Activated T-helper 1 cell treated with anti-CD3 and anti-CD28 coated beads, Interleukin-12 subunit alpha, Interleukin-12 subunit beta, Interleukin-2, Interleukin-4 antibody, amounts not matched to agents 30 ng/mL and 10 ng/mL and 1 ng/mL, durations not matched to agents 14 hours and 24 hours and 36 hours (primary cell): ENCODE data around the gene SPPL3. TPM values are rescaled to one million over a fixed set of nuclear protein-coding genes. Genes with fewer than 3 reads are reported as not detected.

Source experiments
- DNase-seq: peaks from one replicate; pipeline ENCODE4 v3.0.0; 2021; ENCODE audit warnings: low spot score
- H3K27ac Mint-ChIP-seq: one replicate; pipeline ENCODE4 v1.8.0; 2021; ENCODE audit warnings: mild to moderate bottlenecking, mixed read lengths
- H3K27me3 Mint-ChIP-seq: one replicate; pipeline ENCODE4 v1.8.0; 2022; ENCODE audit warnings: mild to moderate bottlenecking, moderate library complexity, mixed read lengths; ENCODE audit not compliant: insufficient read depth
- H3K36me3 Mint-ChIP-seq: one replicate; pipeline ENCODE4 v1.8.0; 2021; ENCODE audit warnings: low read depth, mixed read lengths
- H3K4me1 Mint-ChIP-seq: one replicate; pipeline ENCODE4 v1.8.0; 2021; ENCODE audit warnings: low read depth, mixed read lengths
- H3K4me3 Mint-ChIP-seq: one replicate; pipeline ENCODE4 v1.8.0; 2021; ENCODE audit warnings: mild to moderate bottlenecking, moderate library complexity, mixed read lengths
- H3K9me3 Mint-ChIP-seq: one replicate; pipeline ENCODE4 v1.8.0; 2021; ENCODE audit warnings: mixed read lengths
- intact Hi-C: fragments of 100-400 bp; cut with micrococcal nuclease; formaldehyde crosslinking; loops from one replicate; pipeline ENCODE4 v1.15.1; 2024
- total RNA-seq: library from RNA; stranded (reverse); gene quantifications from 2 replicates; pipeline ENCODE4 v1.2.3, GENCODE V29; 2022

SPPL3 gene
- total RNA-seq, 1 donor from 2014 or later, result 27.3 TPM

DNA sequence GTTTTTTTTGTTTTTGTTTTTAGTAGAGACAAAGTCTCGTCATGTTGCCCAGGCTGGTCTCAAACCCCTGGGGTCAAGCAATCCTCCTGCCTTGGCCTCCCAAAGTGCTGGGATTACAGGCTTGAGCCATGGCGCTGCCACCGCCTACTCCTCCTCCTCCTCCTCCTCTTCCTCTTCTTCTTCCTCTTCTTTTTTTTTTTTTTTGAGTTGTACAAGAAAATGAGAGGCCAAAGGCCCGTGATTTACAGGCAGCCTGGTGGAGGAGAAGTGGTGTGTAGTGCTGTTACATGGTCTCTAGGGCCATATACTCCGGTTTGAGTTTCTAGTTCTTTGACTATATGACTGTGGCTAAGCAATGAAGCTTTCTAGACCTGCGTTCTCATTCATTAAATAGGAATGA, 29.6 kb upstream of the SPPL3 start:
- intact Hi-C loops, result no loop called here
- H3K4me1 Mint-ChIP-seq, result no peaks in the 10 kb centered on the region
- DNase-seq, result no peak
- H3K36me3 Mint-ChIP-seq, result no peaks in the 10 kb centered on the region
- H3K27me3 Mint-ChIP-seq, result no peaks in the 10 kb centered on the region
- H3K27ac Mint-ChIP-seq, result no peak overlapping the region
- H3K9me3 Mint-ChIP-seq, result no peaks in the 10 kb centered on the region
- no peak overlapping the region for H3K4me3 Mint-ChIP-seq

DNA sequence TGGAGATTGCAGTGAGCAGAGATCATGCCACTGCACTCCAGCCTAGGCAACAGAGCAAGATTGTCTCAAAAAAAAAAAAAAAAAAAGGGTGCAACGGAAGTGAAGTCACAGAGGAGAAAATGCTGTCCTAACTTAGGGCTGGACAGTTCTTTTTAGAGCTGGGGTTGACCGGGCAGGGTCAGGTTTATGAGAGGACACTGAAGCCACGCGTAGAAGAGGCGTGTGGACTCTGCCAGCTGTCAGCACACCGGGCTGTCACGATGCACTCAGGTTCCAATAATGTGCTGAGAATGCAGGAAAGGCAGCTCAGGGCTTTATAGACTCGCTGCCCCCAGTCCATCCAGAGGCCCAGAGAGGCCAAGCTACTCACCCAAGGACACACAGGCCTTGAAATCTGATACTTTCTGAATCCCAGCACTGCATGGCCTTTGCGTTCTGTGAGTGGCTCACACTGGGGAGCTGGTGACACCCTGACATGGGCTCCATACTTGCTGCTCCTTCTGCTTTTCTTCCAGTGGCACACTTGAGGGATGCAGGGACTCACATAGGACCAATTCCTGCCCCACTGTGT, 28.9 kb upstream of the SPPL3 start:
- H3K27ac Mint-ChIP-seq, result no peak overlapping the region

DNA sequence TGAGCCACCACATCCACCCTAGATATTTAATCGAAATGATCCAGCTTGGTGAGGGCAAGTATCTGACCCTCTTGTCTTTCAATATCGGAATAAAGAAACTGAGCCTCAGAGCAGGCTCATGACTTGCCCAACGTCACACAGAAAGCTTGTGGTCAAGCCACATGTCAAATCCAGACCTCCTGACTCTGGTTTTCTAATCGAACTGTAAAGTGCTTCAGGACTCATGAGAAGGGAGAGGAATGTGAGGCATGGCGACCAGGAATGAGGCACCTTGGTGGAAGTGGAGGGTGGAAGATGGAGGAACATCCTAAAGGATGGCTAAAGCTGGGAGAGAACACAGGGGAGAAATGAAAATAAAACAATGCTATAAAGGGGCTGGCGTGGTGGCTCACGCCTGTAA, 27.9 kb upstream of the SPPL3 start:
- intact Hi-C loops, result no loop called here
- no peak for DNase-seq
- Mint-ChIP-seq H3K4me3 (no peak overlapping the region), H3K4me1 (no peaks in the 10 kb centered on the region), H3K36me3 (no peaks in the 10 kb centered on the region), H3K9me3 (no peaks in the 10 kb centered on the region), H3K27ac (no peak overlapping the region), H3K27me3 (no peaks in the 10 kb centered on the region)

More for the DNA sequence above, 28.9 kb upstream of the SPPL3 start:
- Mint-ChIP-seq H3K4me1 (no peaks in the 10 kb centered on the region), H3K4me3 (no peak overlapping the region), H3K27me3 (no peaks in the 10 kb centered on the region), H3K36me3 (no peaks in the 10 kb centered on the region), H3K9me3 (no peaks in the 10 kb centered on the region)
- no peak for DNase-seq
- intact Hi-C loops, result no loop called here

DNA sequence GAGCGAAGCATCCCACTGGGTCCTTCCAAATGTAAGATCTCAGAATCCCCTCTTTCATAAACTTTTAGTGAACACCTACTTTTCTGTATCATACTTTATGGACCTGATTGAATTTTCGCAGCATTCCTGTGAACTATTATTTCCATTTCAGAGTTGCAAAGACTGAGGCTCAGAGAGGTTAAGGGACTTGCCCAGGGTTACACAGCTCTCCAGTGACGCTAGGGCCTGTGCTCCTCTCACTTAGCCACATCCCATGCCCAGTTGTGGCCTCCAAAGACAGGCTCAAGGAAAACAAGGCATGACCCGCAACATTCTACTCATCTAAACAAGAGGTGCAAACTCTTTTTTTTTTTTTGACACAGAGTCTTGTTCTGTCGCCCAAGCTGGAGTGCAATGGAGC, 25.9 kb upstream of the SPPL3 start:
- H3K27ac Mint-ChIP-seq, result no peak overlapping the region
- H3K4me3 Mint-ChIP-seq, result no peak overlapping the region
- DNase-seq, result no peak
- no peaks in the 10 kb centered on the region for H3K9me3 Mint-ChIP-seq
- H3K36me3 Mint-ChIP-seq, result no peaks in the 10 kb centered on the region
- intact Hi-C loops, result no loop called here
- H3K27me3 Mint-ChIP-seq, result no peaks in the 10 kb centered on the region
- H3K4me1 Mint-ChIP-seq, result no peaks in the 10 kb centered on the region

DNA sequence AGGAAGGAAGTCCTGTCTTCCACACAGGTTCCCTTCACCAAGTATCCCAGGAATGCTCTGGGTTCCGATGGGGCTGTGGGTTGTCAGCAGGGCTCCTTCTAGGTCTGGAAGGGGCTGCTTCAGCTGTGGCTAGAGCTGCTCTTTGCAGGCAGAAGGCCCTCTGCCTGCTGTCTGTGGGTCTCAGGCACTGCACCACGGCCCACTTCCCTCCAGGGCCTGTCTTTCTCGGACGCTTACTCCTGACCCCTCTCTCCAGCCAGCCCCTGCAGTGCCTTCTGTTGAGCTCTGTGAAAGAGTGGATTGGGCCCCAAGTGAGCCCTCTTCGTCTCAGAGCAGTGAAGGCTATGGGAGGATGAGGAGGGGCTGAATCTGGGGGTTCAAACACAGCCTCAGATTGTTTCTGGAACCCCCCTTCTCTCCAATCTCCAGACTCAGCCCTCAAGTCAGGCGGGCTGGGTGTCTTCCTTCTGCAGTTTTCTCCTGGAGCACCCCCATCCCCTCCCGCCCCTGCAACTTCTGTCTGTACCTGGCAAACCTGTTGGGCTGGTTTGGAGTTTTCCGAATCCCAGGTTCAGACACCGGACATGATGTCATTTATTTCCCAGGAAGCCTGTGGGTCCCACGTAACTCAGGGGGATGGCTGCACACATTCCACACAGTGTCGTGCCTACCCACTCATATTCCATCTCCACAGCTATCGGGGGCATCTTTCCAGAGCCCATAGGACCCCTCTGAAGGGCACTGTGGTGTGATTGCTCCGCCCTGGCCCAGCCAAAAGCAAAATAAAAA, 24.9 kb upstream of the SPPL3 start:
- H3K27me3 Mint-ChIP-seq, result no peaks in the 10 kb centered on the region
- DNase-seq, result no peak
- H3K4me3 Mint-ChIP-seq, result no peak overlapping the region
- H3K9me3 Mint-ChIP-seq, result no peaks in the 10 kb centered on the region
- intact Hi-C loops, result no loop called here
- H3K27ac Mint-ChIP-seq, result no peak overlapping the region
- no peaks in the 10 kb centered on the region for H3K4me1 Mint-ChIP-seq
- H3K36me3 Mint-ChIP-seq, result no peaks in the 10 kb centered on the region

DNA sequence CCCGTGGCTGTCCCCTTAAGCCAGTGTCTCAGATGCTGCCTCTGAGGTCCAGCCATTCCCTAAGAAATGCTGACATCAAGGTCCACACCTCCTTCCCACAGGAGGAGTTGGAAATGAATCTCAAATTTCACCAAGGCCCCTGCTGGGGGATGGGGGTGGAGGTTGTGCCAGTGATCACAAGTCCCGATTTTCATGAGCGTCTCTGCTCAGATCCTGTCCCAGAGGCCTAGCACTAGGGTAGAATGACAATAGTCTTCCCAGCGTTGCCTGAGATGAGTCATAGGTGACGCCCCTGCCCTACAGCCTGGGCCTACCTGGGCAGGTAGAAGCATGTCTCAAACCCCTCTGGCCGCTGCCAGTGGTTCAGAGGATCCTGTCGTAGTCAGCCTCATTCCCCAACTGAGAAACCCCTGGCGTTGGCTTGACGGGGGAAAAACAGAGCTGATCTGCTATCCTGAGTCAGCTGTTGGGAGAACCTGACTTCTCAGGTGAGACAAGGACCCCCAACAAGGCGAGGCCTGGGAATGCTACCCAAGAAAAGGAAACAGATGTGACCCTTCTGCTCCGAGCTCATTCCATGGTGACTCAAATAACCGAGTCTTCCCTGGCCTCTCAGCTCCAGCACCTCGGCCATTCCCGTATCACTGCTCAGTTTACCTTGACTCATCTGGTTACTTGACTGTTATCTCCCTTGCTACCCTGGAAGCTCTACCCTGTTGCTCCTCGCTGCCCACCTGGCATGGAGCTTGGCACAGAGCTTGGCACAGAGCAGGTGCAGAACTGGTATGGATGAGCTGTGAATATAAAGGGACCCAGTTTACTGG, 21.8 kb upstream of the SPPL3 start:
- DNase-seq, result no peak
- Mint-ChIP-seq H3K4me3 (no peak overlapping the region), H3K27ac (no peak overlapping the region)

DNA sequence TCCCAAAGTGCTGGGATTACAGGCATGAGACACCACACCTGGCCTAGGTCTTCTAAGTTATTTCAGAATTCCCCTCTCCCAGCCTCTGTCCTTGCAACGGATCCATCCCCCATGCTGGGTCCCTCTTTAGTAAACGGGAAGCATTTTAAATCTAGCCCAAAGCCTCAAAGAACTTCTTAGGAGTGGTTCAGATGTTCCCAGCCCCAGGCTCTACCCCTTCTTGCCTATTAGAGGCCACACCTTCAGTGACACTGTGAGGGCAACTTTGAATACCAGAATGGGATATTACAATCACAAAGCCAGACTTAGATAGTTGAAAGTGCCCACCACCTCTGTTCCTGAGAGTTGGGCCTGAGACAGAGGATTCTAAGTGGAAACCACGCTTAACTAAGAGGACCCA, 18.1 kb upstream of the SPPL3 start:
- intact Hi-C loops, result no loop called here
- no peaks in the 10 kb centered on the region for H3K4me1 Mint-ChIP-seq
- no peak for DNase-seq
- H3K27me3 Mint-ChIP-seq, result peaks cover 4% of the 10 kb centered on the region
- H3K4me3 Mint-ChIP-seq, result no peak overlapping the region
- H3K27ac Mint-ChIP-seq, result no peak overlapping the region
- H3K36me3 Mint-ChIP-seq, result peaks cover 2% of the 10 kb centered on the region
- peaks cover 6% of the 10 kb centered on the region for H3K9me3 Mint-ChIP-seq

More for the DNA sequence above, 21.8 kb upstream of the SPPL3 start:
- Mint-ChIP-seq H3K9me3 (no peaks in the 10 kb centered on the region), H3K36me3 (no peaks in the 10 kb centered on the region), H3K27me3 (peaks cover under 1% of the 10 kb centered on the region), H3K4me1 (no peaks in the 10 kb centered on the region)
- intact Hi-C loops, result no loop called here

DNA sequence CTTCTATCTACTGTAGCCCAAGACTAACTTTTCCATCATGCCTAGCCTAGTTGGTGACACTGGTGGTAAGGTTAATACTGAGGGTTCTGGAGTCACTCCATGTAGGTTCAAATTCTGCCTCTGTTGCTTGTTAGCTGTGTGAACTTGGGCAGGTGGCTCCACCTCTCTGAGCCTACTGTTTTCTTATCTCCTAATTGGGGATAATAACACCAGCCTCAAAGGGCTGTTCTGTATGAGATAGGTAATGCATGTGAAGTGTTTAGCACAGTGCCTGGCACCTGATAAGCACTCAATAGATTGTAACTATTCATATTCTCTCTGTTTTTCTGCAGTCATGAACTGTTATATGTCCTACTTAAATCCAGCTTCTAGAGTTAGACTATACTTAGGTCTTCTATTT, 17.5 kb upstream of the SPPL3 start:
- no peak overlapping the region for H3K27ac Mint-ChIP-seq
- H3K9me3 Mint-ChIP-seq, result peaks cover 9% of the 10 kb centered on the region
- H3K4me3 Mint-ChIP-seq, result no peak overlapping the region
- no peaks in the 10 kb centered on the region for H3K4me1 Mint-ChIP-seq
- no peak for DNase-seq
- H3K27me3 Mint-ChIP-seq, result peaks cover 6% of the 10 kb centered on the region
- intact Hi-C loops, result no loop called here
- peaks cover 2% of the 10 kb centered on the region for H3K36me3 Mint-ChIP-seq

DNA sequence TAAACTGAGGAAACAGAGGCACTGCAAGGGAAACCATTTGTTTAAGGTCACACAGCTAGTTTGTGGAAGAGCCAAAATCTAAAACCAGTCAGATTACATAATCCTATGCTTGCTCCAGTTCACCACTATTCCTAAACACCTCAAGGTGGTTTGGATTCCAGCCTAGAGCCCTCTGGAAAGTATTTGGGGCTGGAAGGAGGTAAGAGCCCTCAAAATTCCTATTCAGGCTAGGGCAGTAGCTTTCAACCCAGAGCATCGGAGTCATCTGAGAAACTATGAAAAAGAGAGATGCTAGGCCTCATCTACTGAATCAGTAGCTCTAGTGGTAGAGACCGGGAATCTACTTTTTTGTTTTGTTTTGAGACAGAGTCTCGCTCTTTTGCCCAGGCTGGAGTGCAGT, 16.0 kb upstream of the SPPL3 start:
- Mint-ChIP-seq H3K27ac (no peak overlapping the region), H3K9me3 (peaks cover 11% of the 10 kb centered on the region), H3K27me3 (peaks cover 8% of the 10 kb centered on the region), H3K4me3 (no peak overlapping the region), H3K4me1 (no peaks in the 10 kb centered on the region), H3K36me3 (peaks cover 2% of the 10 kb centered on the region)
- intact Hi-C loops, result no loop called here
- DNase-seq, result no peak

DNA sequence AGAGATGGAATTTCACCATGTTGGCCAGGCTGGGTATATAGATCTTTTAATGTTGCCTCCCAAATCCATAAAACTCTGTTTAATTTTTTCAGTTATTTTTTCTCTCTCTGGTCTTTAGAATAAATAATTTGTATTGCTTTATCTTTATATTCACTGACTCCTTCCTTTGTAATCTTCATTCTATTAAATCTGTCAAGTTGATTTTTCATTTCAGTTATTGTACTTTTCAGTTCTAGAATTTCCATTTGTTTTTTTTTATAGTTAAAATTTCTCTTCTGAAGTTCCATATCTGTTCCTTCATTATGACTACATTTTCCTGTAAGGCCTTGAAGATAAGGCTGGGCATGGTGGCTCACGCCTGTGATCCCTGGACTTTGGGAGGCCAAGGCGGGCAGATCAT, 13.6 kb upstream of the SPPL3 start:
- H3K27ac Mint-ChIP-seq, result no peak overlapping the region
- no peaks in the 10 kb centered on the region for H3K4me1 Mint-ChIP-seq
- no peak overlapping the region for H3K4me3 Mint-ChIP-seq
- H3K27me3 Mint-ChIP-seq, result peaks cover 10% of the 10 kb centered on the region
- H3K9me3 Mint-ChIP-seq, result peaks cover 11% of the 10 kb centered on the region
- intact Hi-C loops, result no loop called here
- peaks cover 2% of the 10 kb centered on the region for H3K36me3 Mint-ChIP-seq
- DNase-seq, result no peak

DNA sequence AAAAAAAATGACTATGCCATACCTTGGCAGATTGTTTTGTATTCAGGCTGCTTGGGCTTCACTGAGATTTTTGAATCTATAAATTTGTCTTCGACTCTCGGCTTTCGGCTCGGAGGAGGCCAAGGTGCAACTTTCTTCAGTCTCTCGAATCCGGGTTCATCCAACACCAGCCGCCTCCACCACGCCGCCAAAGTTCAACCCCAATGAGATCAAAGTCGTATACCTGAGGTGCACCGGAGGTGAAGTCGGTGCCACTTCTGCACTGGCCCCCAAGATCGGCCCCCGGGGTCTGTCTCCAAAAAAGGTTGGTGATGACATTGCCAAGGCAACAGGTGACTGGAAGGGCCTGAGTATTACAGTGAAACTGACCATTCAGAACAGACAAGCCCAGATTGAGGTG, 12.4 kb upstream of the SPPL3 start:
- intact Hi-C loops, result no loop called here
- Mint-ChIP-seq H3K36me3 (peaks cover 2% of the 10 kb centered on the region), H3K27me3 (peaks cover 10% of the 10 kb centered on the region), H3K27ac (no peak overlapping the region), H3K4me1 (no peaks in the 10 kb centered on the region), H3K4me3 (no peak overlapping the region), H3K9me3 (peaks cover 11% of the 10 kb centered on the region)
- no peak for DNase-seq

DNA sequence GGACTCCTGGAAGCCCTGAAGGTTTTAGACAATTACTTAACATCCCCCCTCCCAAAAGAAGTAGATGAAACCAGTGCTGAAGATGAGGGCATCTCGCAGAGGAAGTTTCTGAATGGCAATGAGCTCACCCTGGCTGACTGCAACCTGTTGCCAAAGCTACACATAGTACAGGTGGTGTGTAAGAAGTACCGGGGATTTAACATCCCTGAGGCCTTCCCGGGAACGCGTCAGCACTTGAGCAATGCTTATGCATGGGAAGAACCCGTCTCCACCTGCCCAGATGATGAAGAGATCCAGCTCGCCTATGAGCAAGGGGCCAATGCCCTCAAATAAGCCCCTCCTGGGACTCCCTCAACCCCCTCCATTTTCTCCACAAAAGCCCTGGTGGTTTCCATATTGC, 10.6 kb upstream of the SPPL3 start:
- Mint-ChIP-seq H3K4me3 (no peak overlapping the region), H3K4me1 (no peaks in the 10 kb centered on the region), H3K9me3 (peaks cover 11% of the 10 kb centered on the region), H3K27me3 (peaks cover 16% of the 10 kb centered on the region), H3K27ac (no peak overlapping the region), H3K36me3 (peaks cover 2% of the 10 kb centered on the region)
- no peak for DNase-seq
- intact Hi-C loops, result no loop called here

DNA sequence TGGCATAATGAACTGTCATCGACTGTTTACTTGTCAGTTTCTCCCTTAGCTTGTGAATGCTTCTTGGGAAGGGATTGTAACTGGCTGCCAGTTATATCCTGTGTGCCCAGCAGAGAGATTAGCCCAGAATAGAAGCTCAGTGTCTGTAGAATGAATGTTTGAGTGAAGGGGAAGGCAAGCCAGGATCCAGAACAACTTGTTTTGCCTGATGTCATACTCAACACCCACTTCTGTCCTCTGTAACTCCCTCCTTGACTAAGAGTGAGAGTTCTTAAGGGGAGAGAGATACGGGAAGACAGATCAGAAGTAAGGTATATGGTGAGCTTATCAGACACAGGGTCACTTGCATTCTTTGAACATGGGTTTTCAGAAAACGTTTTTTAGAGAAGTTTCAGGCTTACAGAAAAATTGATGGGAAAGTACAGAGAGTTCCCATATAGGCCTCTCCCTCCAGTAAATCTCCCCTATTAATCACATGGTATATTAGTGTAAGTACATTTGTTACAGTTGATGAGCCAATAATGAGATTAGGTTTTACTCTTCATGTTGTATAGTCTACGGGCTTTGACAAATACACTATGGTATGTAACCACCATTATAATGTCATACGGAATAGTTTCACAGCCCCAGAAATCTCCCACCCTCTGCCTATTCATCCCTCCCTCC, 5.6 kb upstream of the SPPL3 start:
- DNase-seq, result no peak
- intact Hi-C loops, result no loop called here
- no peaks in the 10 kb centered on the region for H3K9me3 Mint-ChIP-seq
- no peak overlapping the region for H3K27ac Mint-ChIP-seq
- H3K27me3 Mint-ChIP-seq, result peaks cover 13% of the 10 kb centered on the region
- no peak overlapping the region for H3K4me3 Mint-ChIP-seq
- H3K36me3 Mint-ChIP-seq, result no peaks in the 10 kb centered on the region
- no peaks in the 10 kb centered on the region for H3K4me1 Mint-ChIP-seq
